H1 (cell line): ENCODE measurements around the gene ADAMTS17. TPM values are rescaled to one million over a fixed set of nuclear protein-coding genes. Genes with fewer than 3 reads are reported as not detected.

Source experiments
- CTCF ChIA-PET: fragments of 300-600 bp; sonication (Branson Sonifier 250); formaldehyde crosslinking; loops from one replicate; lab custom pipeline; 2021; ENCODE audit not compliant: partially characterized antibody; lab: Charles Lee
- POLR2A ChIA-PET: fragments of 300-600 bp; sonication (Branson Sonifier 250); formaldehyde crosslinking; loops from one replicate; lab custom pipeline; 2021; ENCODE audit warnings: inconsistent platforms; ENCODE audit not compliant: partially characterized antibody; lab: Charles Lee
- DNase-seq, 2 experiments: peaks; one replicate each; pipeline versions ENCODE4 v3.0.0 to v3.0.0-alpha.2; 2010 to 2022; ENCODE audit warnings: low spot score in 2 of 2, low read depth in 1 of 2, mixed read lengths in 1 of 2
- FAIRE-seq: peaks from 2 replicates; lab custom pipeline; 2011; peaks lifted over from hg19 to GRCh38; lab: Jason Lieb, UNC
- H2AFZ ChIP-seq: 2 replicates; pipeline ENCODE4 v1.8.1; 2012; ENCODE audit warnings: low read length, inconsistent platforms
- H2AK5ac ChIP-seq: 2 replicates; pipeline ENCODE4 v1.6.1; 2013; ENCODE audit warnings: low read depth, low read length
- H2BK120ac ChIP-seq: replicated peaks from 2 replicates; pipeline ENCODE3; 2013; ENCODE audit warnings: low read depth, low read length, inconsistent platforms
- H2BK12ac ChIP-seq: 2 replicates; pipeline ENCODE4 v1.6.1; 2013; ENCODE audit warnings: low read depth, low read length
- H2BK15ac ChIP-seq: 2 replicates; pipeline ENCODE4 v1.6.1; 2013; ENCODE audit warnings: low read length
- H2BK20ac ChIP-seq: 2 replicates; pipeline ENCODE4 v1.6.1; 2013; ENCODE audit warnings: low read length
- H2BK5ac ChIP-seq: 2 replicates; pipeline ENCODE4 v1.6.1; 2013; ENCODE audit warnings: low read depth, low read length
- H3K14ac ChIP-seq: 2 replicates; pipeline ENCODE4 v1.6.1; 2013; ENCODE audit warnings: inconsistent platforms; ENCODE audit not compliant: insufficient read length
- H3K18ac ChIP-seq: 2 replicates; pipeline ENCODE4 v1.6.1; 2013; ENCODE audit warnings: low read length; ENCODE audit errors: extremely low read depth
- H3K23ac ChIP-seq: 2 replicates; pipeline ENCODE4 v1.6.1; 2013; ENCODE audit warnings: inconsistent platforms; ENCODE audit not compliant: insufficient read length
- H3K23me2 ChIP-seq: 2 replicates; pipeline ENCODE4 v1.6.1; 2013; ENCODE audit warnings: low read depth, low read length
- H3K27ac ChIP-seq: 2 replicates; pipeline ENCODE4 v1.6.1; 2011; ENCODE audit warnings: low read depth, low read length, inconsistent platforms
- H3K27me3 ChIP-seq, 4 experiments: replicated peaks in 1 of 4; 1 replicate in 1 of 4; 2 replicates in 3 of 4; pipeline versions ENCODE4 v1.6.1 to v1.8.1; 2011 to 2013; ENCODE audit warnings: low read length in 3 of 4, mild to moderate bottlenecking in 3 of 4, inconsistent platforms in 2 of 4, mixed read lengths in 2 of 4, moderate library complexity in 1 of 4; ENCODE audit not compliant: control insufficient read depth in 3 of 4, insufficient read depth in 3 of 4; ENCODE audit errors: extremely low read depth in 1 of 4
- H3K36me3 ChIP-seq, 4 experiments: 2 replicates each; pipeline versions ENCODE4 v1.6.1 to v1.8.1; 2011 to 2013; ENCODE audit warnings: mild to moderate bottlenecking in 4 of 4, low read length in 3 of 4, moderate library complexity in 2 of 4, control low read depth in 1 of 4, inconsistent platforms in 1 of 4; ENCODE audit not compliant: insufficient read depth in 4 of 4, control insufficient read depth in 2 of 4
- H3K4ac ChIP-seq: replicated peaks from 2 replicates; pipeline ENCODE3; 2013; ENCODE audit warnings: low read length, low read depth, mixed read lengths, inconsistent platforms; ENCODE audit not compliant: insufficient read length
- H3K4me1 ChIP-seq, 4 experiments: replicated peaks in 1 of 4; 1 replicate in 1 of 4; 2 replicates in 3 of 4; pipeline versions ENCODE4 v1.6.1 to v1.8.1; 2011 to 2013; ENCODE audit warnings: low read length in 3 of 4, inconsistent platforms in 2 of 4, mixed read lengths in 1 of 4; ENCODE audit not compliant: insufficient read depth in 4 of 4, control insufficient read depth in 3 of 4
- H3K4me2 ChIP-seq, 2 experiments: 2 replicates each; pipeline versions ENCODE4 v1.6.1 to v1.8.1; 2011 to 2013; ENCODE audit warnings: low read depth in 2 of 2, low read length in 2 of 2, control low read depth in 1 of 2, inconsistent platforms in 1 of 2, mild to moderate bottlenecking in 1 of 2; ENCODE audit not compliant: insufficient read depth in 1 of 2
- H3K4me3 ChIP-seq, 4 experiments: fragments of 200-600, 300-600 bp in 1 of 4; sonication (generic), shearing (Covaris generic), sonication (Bioruptor Twin) in 1 of 4; 2 replicates each; pipeline versions ENCODE4 v1.5.1 to v1.8.1; 2011 to 2016; ENCODE audit warnings: low read length in 4 of 4, low read depth in 3 of 4, control low read depth in 2 of 4, inconsistent platforms in 2 of 4, mild to moderate bottlenecking in 2 of 4, mixed read lengths in 1 of 4, moderate library complexity in 1 of 4; ENCODE audit not compliant: insufficient read depth in 2 of 4; ENCODE audit errors: extremely low read depth in 1 of 4
- H3K56ac ChIP-seq: replicated peaks from 2 replicates; pipeline ENCODE3; 2013; ENCODE audit warnings: low read depth, mild to moderate bottlenecking, mixed read lengths, low read length, inconsistent platforms; ENCODE audit not compliant: insufficient read length
- H3K79me1 ChIP-seq: 2 replicates; pipeline ENCODE4 v1.6.1; 2013; ENCODE audit warnings: low read depth, low read length, control low read depth
- H3K79me2 ChIP-seq, 2 experiments: 2 replicates each; pipeline versions ENCODE4 v1.6.1 to v1.8.1; 2012 to 2013; ENCODE audit warnings: low read length in 2 of 2, mild to moderate bottlenecking in 2 of 2, inconsistent platforms in 1 of 2; ENCODE audit not compliant: insufficient read depth in 2 of 2, control insufficient read depth in 1 of 2
- H3K9ac ChIP-seq, 4 experiments: replicated peaks in 1 of 4; 1 replicate in 1 of 4; 2 replicates in 3 of 4; pipeline versions ENCODE4 v1.6.1 to v1.8.1; 2011 to 2013; ENCODE audit warnings: low read depth in 3 of 4, low read length in 3 of 4, control low read depth in 2 of 4, mild to moderate bottlenecking in 2 of 4, moderate library complexity in 2 of 4, inconsistent platforms in 1 of 4; ENCODE audit errors: extremely low read depth in 1 of 4
- H3K9me3 ChIP-seq, 2 experiments: 2 replicates each; pipeline versions ENCODE4 v1.6.1 to v1.8.1; 2012 to 2013; ENCODE audit warnings: mild to moderate bottlenecking in 2 of 2, moderate library complexity in 2 of 2, control low read depth in 1 of 2, inconsistent platforms in 1 of 2, low read depth in 1 of 2, low read length in 1 of 2, mixed read lengths in 1 of 2; ENCODE audit not compliant: insufficient read depth in 2 of 2
- H4K20me1 ChIP-seq, 2 experiments: replicated peaks in 1 of 2; 2 replicates each; pipeline versions ENCODE3 to v1.8.1; 2011 to 2013; ENCODE audit warnings: inconsistent platforms in 2 of 2, low read length in 2 of 2, mild to moderate bottlenecking in 1 of 2; ENCODE audit not compliant: insufficient read depth in 2 of 2, control insufficient read depth in 1 of 2
- H4K5ac ChIP-seq: 2 replicates; pipeline ENCODE4 v1.6.1; 2013; ENCODE audit warnings: low read length, low read depth, mixed read lengths, inconsistent platforms; ENCODE audit not compliant: insufficient read length
- H4K8ac ChIP-seq: 2 replicates; pipeline ENCODE4 v1.8.0; 2013; ENCODE audit warnings: mild to moderate bottlenecking, moderate library complexity, low read length, inconsistent platforms; ENCODE audit not compliant: insufficient read depth; ENCODE audit errors: extremely low read depth
- H4K91ac ChIP-seq: replicated peaks from 2 replicates; pipeline ENCODE3; 2013; ENCODE audit warnings: low read length, mixed read lengths, inconsistent platforms; ENCODE audit not compliant: insufficient read length
- BCL11A ChIP-seq, 2 experiments: IDR thresholded peaks; one replicate each; pipeline ENCODE4 v1.6.1; 2011; ENCODE audit warnings: low read depth in 2 of 2, low read length in 2 of 2, mild to moderate bottlenecking in 2 of 2
- HDAC6 ChIP-seq: IDR thresholded peaks from one replicate; pipeline ENCODE4 v1.7.1; 2012; ENCODE audit warnings: low read depth, mild to moderate bottlenecking, inconsistent platforms, low read length, moderate library complexity
- POU5F1 ChIP-seq: IDR thresholded peaks from 2 replicates; pipeline ENCODE4 v1.6.1; 2011; ENCODE audit warnings: low read depth, mild to moderate bottlenecking, low read length, moderate library complexity
- SP1 ChIP-seq: IDR thresholded peaks from 2 replicates; pipeline ENCODE4 v1.6.1; 2011; ENCODE audit warnings: low read depth, low read length
- TBP ChIP-seq: IDR thresholded peaks from 2 replicates; pipeline ENCODE4 v1.6.1; 2011; ENCODE audit warnings: low read depth, low read length, improper control_type of control experiment
- WGBS, 2 experiments: shearing (Covaris generic) in 1 of 2; methylation state at CpG; one replicate each; pipeline versions ENCODE4 v1.1.6 to v1.1.7; 2013 to 2015; ENCODE audit warnings: low lambda C conversion rate in 2 of 2, mixed read lengths in 2 of 2, inconsistent platforms in 1 of 2, low coverage in 1 of 2, missing lambda C conversion rate in 1 of 2; ENCODE audit not compliant: insufficient replicate concordance in 2 of 2, insufficient coverage in 1 of 2, insufficient read length in 1 of 2; ENCODE audit errors: extremely low coverage in 1 of 2, missing lambda C conversion rate in 1 of 2; 5-methylcytosine and 5-hydroxymethylcytosine counted together
- polyA plus RNA-seq, 7 experiments: library from polyadenylated mRNA; depleted of rRNA in 3 of 7; stranded (reverse) in 5 of 7; unstranded in 2 of 7; fragments of >200 nt in 5 of 7; fragments of 200-250 nt in 2 of 7; gene quantifications; 1 replicate in 5 of 7; 2 replicates in 1 of 7; 4 replicates in 1 of 7; pipeline versions ENCODE4 v1.2.1 to v1.2.3, GENCODE V29; 2011 to 2013; ENCODE audit warnings: missing spikeins in 2 of 7, mixed read lengths in 2 of 7
- total RNA-seq: library from RNA; stranded (reverse); fragmentation: NEBNext Ultra II Directional; extraction: Animal tissue kit (Norgen Biotek cat#: 25700); gene quantifications from 2 replicates; pipeline ENCODE4 v1.2.1, GENCODE V29; 2021

Gene ADAMTS17
- total and polyA plus RNA-seq, 2 of the 8 experiments (the other 6 are each of a cell fraction or from before 2014, with no cell fraction given) = 0.51 to 1.7 TPM

DNA sequence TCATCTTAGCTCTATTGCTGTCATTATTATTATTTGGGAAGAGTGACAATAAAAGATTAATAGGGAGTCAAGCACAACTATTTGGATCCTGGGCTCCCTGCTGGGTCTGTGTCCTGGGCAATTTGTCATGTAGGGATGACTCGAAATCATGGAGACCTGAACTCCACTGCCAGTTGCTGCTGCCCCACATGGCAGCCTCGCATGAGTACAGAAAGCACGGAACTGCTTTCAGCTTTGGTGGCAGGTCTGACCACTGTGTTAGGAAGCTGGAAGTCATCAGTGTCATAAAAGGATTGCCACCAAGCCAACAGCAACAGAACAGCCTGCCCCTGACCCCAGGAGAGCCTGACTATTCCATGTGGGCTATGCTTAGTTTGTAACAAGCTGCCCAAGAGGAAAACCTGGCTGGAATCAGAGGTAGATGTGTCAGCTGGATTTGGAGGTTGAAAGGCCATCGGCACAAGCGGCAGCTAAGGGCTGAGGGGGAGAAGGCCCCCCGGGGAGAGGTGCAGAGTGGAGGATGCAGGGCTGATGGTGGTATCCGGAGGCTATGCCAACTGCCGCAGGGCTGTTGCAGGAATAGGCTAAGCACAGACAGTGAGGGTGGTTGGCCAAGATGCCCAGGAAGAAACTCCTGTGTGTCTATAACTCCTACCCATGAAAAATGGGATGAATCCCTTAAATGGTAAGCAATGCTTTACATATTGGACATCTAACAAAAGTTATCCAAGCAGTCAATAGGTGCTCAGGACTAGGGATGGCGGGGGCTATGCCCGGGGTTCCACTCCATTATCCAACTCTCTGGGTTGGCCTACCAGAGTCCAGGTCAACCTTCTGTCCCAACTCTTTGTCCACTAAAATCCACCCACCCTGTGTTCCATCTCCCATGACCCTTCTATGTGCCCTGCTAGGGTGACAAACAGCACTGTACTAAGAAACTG is 291.6 kb downstream of the ADAMTS17 start:
- no peaks in the 10 kb centered on the region for H3K4me1 ChIP-seq

More for the DNA sequence above, 291.6 kb downstream of the ADAMTS17 start:
- Histone ChIP-seq H4K20me1 (no peaks in the 10 kb centered on the region), H4K8ac (no peak overlapping the region), H3K23ac (no peak overlapping the region), H2BK120ac (no peak overlapping the region), H3K56ac (no peak overlapping the region), H3K27me3 (no peaks in the 10 kb centered on the region), H3K79me2 (no peaks in the 10 kb centered on the region), H3K18ac (no peak overlapping the region), H3K4ac (no peak overlapping the region), H3K79me1 (no peaks in the 10 kb centered on the region)
- FAIRE-seq = no peak
- POLR2A ChIA-PET = no interaction called here
- TF ChIP-seq BCL11A (IDR thresholded peaks at IDR 0.05; ENCODE audit: low read depth in 2 of 2, low read length in 2 of 2) = no peak
- TF ChIP-seq POU5F1 = no peak
- no peak for TF ChIP-seq HDAC6
- no peak for TF ChIP-seq SP1
- no peak for TF ChIP-seq TBP
- TF ChIP-seq, all 59 proteins: peak for 0
- Histone ChIP-seq H2BK15ac (no peak overlapping the region), H2BK12ac (no peak overlapping the region), H3K14ac (no peak overlapping the region), H3K23me2 (no peaks in the 10 kb centered on the region), H3K4me3 (no peak overlapping the region; a peak in 1 of 8 replicates), H2AK5ac (no peak overlapping the region), H2BK5ac (no peak overlapping the region), H4K5ac (no peak overlapping the region), H3K9me3 (peaks cover 12 to 15% of the 10 kb centered on the region in 2 experiments; a peak in 3 of 4 replicates), H3K27ac (no peak overlapping the region), H3K9ac (no peak overlapping the region), H2BK20ac (no peak overlapping the region), H3K4me2 (no peak overlapping the region), H3K36me3 (no peaks in the 10 kb centered on the region), H2AFZ (no peak overlapping the region), H4K91ac (no peak overlapping the region)
- 93% methylated on average over 10 of the region's 10 CpGs; no CpG with 5 or more reads in 1 of the 2 experiments for WGBS, 2 experiments
- CTCF ChIA-PET = interaction anchor here (1.3 kb wide), 1 partner anchor 11 kb away, joined by 3 read pairs; no protein-coding TSS in a partner anchor
- no peak for DNase-seq
